DND-41 (cell line): ENCODE results near the gene KPNA3.
"Not testable (repeated sequence)": the region's sequence is repeated elsewhere in the genome, so short reads cannot be mapped to it uniquely, and the experiment has no call there.

ENCODE experiments used
- EZH2 ChIP-seq: IDR thresholded peaks from 3 replicates; pipeline ENCODE4 v1.6.1; 2012; ENCODE audit warnings: borderline replicate concordance, low read depth, mild to moderate bottlenecking, moderate library complexity, low read length, inconsistent platforms; ENCODE audit not compliant: severe bottlenecking
- TF ChIP-seq, protein P1 (sequence below): IDR thresholded peaks from 2 replicates; pipeline ENCODE4 v1.5.1; 2012; ENCODE audit warnings: borderline replicate concordance, low read length, moderate library complexity, mild to moderate bottlenecking; ENCODE audit not compliant: poor library complexity, severe bottlenecking; ENCODE audit errors: extremely low read depth

DNA sequence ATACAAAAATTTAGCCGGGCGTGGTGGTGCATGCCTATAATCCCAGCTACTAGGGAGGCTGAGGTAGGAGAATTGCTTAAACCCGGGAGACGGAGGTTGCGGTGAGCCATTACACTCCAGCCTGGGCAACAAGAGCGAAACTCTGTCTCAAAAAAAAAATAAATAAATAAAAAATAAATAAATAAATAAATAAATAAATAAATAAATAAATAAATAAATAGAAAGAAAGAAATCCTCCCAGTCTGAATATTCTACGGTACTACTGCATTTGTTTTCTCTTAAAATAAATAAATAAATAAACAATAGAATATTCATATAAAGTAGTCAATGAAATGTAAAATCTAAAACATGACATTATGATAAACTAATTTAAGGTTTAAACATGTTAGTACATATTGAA lies 88.2 kb downstream of the KPNA3 start:
- TF ChIP-seq, protein P1, sequence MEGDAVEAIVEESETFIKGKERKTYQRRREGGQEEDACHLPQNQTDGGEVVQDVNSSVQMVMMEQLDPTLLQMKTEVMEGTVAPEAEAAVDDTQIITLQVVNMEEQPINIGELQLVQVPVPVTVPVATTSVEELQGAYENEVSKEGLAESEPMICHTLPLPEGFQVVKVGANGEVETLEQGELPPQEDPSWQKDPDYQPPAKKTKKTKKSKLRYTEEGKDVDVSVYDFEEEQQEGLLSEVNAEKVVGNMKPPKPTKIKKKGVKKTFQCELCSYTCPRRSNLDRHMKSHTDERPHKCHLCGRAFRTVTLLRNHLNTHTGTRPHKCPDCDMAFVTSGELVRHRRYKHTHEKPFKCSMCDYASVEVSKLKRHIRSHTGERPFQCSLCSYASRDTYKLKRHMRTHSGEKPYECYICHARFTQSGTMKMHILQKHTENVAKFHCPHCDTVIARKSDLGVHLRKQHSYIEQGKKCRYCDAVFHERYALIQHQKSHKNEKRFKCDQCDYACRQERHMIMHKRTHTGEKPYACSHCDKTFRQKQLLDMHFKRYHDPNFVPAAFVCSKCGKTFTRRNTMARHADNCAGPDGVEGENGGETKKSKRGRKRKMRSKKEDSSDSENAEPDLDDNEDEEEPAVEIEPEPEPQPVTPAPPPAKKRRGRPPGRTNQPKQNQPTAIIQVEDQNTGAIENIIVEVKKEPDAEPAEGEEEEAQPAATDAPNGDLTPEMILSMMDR: not testable (repeated sequence)
- TF ChIP-seq EZH2: not testable (repeated sequence)
